ENCODE data around the gene ARHGEF26.

DNA sequence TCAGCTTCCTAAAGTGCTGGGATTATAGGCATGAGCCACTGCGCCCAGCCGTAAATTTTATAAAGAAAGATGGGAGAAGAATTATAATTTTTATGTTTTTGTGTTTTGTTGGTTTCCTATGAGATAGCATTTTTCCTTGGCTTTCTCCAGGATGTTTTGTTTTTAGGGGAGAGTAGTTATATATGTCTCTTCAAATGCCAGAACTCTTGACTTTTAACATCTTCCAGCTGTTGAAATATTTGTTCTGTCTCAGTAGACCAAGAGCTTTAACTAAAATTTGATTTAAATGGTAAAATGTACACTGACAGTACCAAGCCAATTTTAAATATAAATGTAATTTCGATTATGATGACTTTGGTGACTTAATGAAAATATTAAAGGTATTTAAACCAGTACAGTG is 106.3 kb downstream of the ARHGEF26 start:
- TF ChIP-seq, protein P1, sequence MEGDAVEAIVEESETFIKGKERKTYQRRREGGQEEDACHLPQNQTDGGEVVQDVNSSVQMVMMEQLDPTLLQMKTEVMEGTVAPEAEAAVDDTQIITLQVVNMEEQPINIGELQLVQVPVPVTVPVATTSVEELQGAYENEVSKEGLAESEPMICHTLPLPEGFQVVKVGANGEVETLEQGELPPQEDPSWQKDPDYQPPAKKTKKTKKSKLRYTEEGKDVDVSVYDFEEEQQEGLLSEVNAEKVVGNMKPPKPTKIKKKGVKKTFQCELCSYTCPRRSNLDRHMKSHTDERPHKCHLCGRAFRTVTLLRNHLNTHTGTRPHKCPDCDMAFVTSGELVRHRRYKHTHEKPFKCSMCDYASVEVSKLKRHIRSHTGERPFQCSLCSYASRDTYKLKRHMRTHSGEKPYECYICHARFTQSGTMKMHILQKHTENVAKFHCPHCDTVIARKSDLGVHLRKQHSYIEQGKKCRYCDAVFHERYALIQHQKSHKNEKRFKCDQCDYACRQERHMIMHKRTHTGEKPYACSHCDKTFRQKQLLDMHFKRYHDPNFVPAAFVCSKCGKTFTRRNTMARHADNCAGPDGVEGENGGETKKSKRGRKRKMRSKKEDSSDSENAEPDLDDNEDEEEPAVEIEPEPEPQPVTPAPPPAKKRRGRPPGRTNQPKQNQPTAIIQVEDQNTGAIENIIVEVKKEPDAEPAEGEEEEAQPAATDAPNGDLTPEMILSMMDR (IDR thresholded peaks at IDR 0.05), result no peak
- TF ChIP-seq EP300 (IDR thresholded peaks at IDR 0.05), result no peak

Measured in sigmoid colon (tissue), 4 donors.